Endothelial cell of umbilical vein (primary cell): ENCODE measurements around the gene FHDC1. TPM values are rescaled to one million over a fixed set of nuclear protein-coding genes. Genes with fewer than 3 reads are reported as not detected.

Source experiments
- BruUV-seq: library from RNA; stranded (reverse); fragments of 400-500 nt; replicated peaks from 2 replicates; lab custom pipeline; 2021; lab: Mats Ljungman, UMichigan
- CTCF ChIA-PET: fragments of 300-600, 350-600 bp; sonication (Branson Sonifier 250); formaldehyde crosslinking; loops from one replicate; lab custom pipeline; 2021; ENCODE audit warnings: antibody characterized with exemption, inconsistent platforms; lab: Charles Lee
- POLR2A ChIA-PET: fragments of 300-600, 350-600 bp; sonication (Branson Sonifier 250); formaldehyde crosslinking; loops from one replicate; lab custom pipeline; 2021; ENCODE audit warnings: antibody characterized with exemption, inconsistent platforms; lab: Charles Lee
- DNase-seq: peaks from one replicate; pipeline ENCODE4 v3.0.0-alpha.2; 2011; ENCODE audit warnings: low read depth, low spot score
- FAIRE-seq: peaks from 2 replicates; lab custom pipeline; 2011; peaks lifted over from hg19 to GRCh38; lab: Jason Lieb, UNC
- H2AFZ ChIP-seq: 2 replicates; pipeline ENCODE4 v1.6.0; 2012; ENCODE audit warnings: low read depth, low read length, control low read depth, inconsistent platforms
- H3K27ac ChIP-seq: 2 replicates; pipeline ENCODE4 v1.5.1; 2011; ENCODE audit warnings: low read depth, mild to moderate bottlenecking, control low read depth, low read length, moderate library complexity; ENCODE audit not compliant: insufficient read depth
- H3K27me3 ChIP-seq, 2 experiments: 2 replicates each; pipeline versions ENCODE4 v1.6.0 to v1.6.1; 2011; ENCODE audit warnings: low read length in 2 of 2, mixed read lengths in 1 of 2; ENCODE audit not compliant: control insufficient read depth in 2 of 2, insufficient read depth in 2 of 2
- H3K36me3 ChIP-seq, 2 experiments: 2 replicates in 1 of 2; 3 replicates in 1 of 2; pipeline ENCODE4 v1.5.1; 2011; ENCODE audit warnings: low read length in 2 of 2, mild to moderate bottlenecking in 1 of 2, moderate library complexity in 1 of 2; ENCODE audit not compliant: control insufficient read depth in 2 of 2, insufficient read depth in 2 of 2; ENCODE audit errors: extremely low read depth in 1 of 2
- H3K4me1 ChIP-seq: 3 replicates; pipeline ENCODE4 v1.5.1; 2011; ENCODE audit warnings: mild to moderate bottlenecking, low read length; ENCODE audit not compliant: control insufficient read depth, insufficient read depth; ENCODE audit errors: extremely low read depth
- H3K4me2 ChIP-seq: 2 replicates; pipeline ENCODE4 v1.6.1; 2011; ENCODE audit warnings: low read length, control low read depth, mixed read lengths; ENCODE audit not compliant: insufficient read depth
- H3K4me3 ChIP-seq, 3 experiments: fragments of 200-600 bp in 1 of 3; sonication (generic), shearing (Covaris generic) in 1 of 3; replicated peaks in 1 of 3; 2 replicates each; pipeline ENCODE4 v1.5.1; 2011 to 2016; ENCODE audit warnings: control low read depth in 3 of 3, low read length in 3 of 3, mild to moderate bottlenecking in 2 of 3, inconsistent platforms in 1 of 3, low read depth in 1 of 3, moderate library complexity in 1 of 3; ENCODE audit not compliant: insufficient read depth in 1 of 3
- H3K79me2 ChIP-seq: 2 replicates; pipeline ENCODE4 v1.6.0; 2012; ENCODE audit warnings: low read length, inconsistent platforms; ENCODE audit not compliant: control insufficient read depth, insufficient read depth
- H3K9ac ChIP-seq: replicated peaks from 2 replicates; pipeline ENCODE3; 2011; ENCODE audit warnings: low read length, control low read depth; ENCODE audit not compliant: insufficient read depth; ENCODE audit errors: extremely low read depth
- H3K9me1 ChIP-seq: replicated peaks from 3 replicates; pipeline ENCODE4 v1.6.0; 2011; ENCODE audit warnings: mild to moderate bottlenecking, low read length; ENCODE audit not compliant: control insufficient read depth, insufficient read depth; ENCODE audit errors: extremely low read depth
- H3K9me3 ChIP-seq: replicated peaks from 2 replicates; pipeline ENCODE4 v1.5.1; 2012; ENCODE audit warnings: low read length, inconsistent platforms; ENCODE audit not compliant: control insufficient read depth, insufficient read depth
- H4K20me1 ChIP-seq: replicated peaks from 2 replicates; pipeline ENCODE3; 2011; ENCODE audit warnings: mild to moderate bottlenecking, low read length; ENCODE audit not compliant: control insufficient read depth, insufficient read depth; ENCODE audit errors: extremely low read depth
- EZH2 ChIP-seq: IDR thresholded peaks from 2 replicates; pipeline ENCODE4 v1.6.1; 2012; ENCODE audit warnings: borderline replicate concordance, low read depth, mild to moderate bottlenecking, moderate library complexity, low read length, inconsistent platforms; ENCODE audit not compliant: severe bottlenecking
- FOS ChIP-seq: IDR thresholded peaks from 2 replicates; pipeline ENCODE4 v1.6.1; 2011; ENCODE audit warnings: mild to moderate bottlenecking, low read length, moderate library complexity, borderline replicate concordance; ENCODE audit not compliant: insufficient read depth
- GATA2 ChIP-seq: IDR thresholded peaks from 2 replicates; pipeline ENCODE4 v1.7.0; 2011; ENCODE audit warnings: low read depth, mild to moderate bottlenecking, moderate library complexity, mixed read lengths, low read length; ENCODE audit not compliant: insufficient read length, insufficient read depth
- JUN ChIP-seq: IDR thresholded peaks from 2 replicates; pipeline ENCODE4 v1.6.1; 2011; ENCODE audit warnings: borderline replicate concordance, low read depth; ENCODE audit not compliant: insufficient read length, insufficient read depth
- MAX ChIP-seq: IDR thresholded peaks from 2 replicates; pipeline ENCODE4 v1.6.1; 2011; ENCODE audit not compliant: insufficient read depth, insufficient read length
- MYC ChIP-seq: IDR thresholded peaks from one replicate; pipeline ENCODE4 v1.6.1; 2011; ENCODE audit warnings: mild to moderate bottlenecking, low read depth, low read length
- POLR2A ChIP-seq: IDR thresholded peaks from 2 replicates; pipeline ENCODE4 v1.6.1; 2012; ENCODE audit warnings: low read depth, mild to moderate bottlenecking, control low read depth, low read length
- POLR2AphosphoS5 ChIP-seq: IDR thresholded peaks from 2 replicates; pipeline ENCODE4 v1.6.1; 2012; ENCODE audit warnings: low read depth, mild to moderate bottlenecking, control low read depth, low read length, moderate library complexity; ENCODE audit not compliant: insufficient read depth
- dilution Hi-C: fragments of 300-500 bp; cut with MboI; formaldehyde crosslinking; loops from one replicate; pipeline ENCODE4 v1.15.0; 2019; ENCODE audit warnings: low sequenced_read_pairs; ENCODE audit not compliant: extremely low pct_ligation_motif_present
- intact Hi-C: fragments of 100-400 bp; cut with micrococcal nuclease; formaldehyde crosslinking; loops from one replicate; pipeline ENCODE4 v1.10.0; 2022
- polyA plus RNA-seq, 4 experiments: library from polyadenylated mRNA; depleted of rRNA in 3 of 4; stranded (reverse) in 3 of 4; unstranded in 1 of 4; fragments of >200 nt; gene quantifications; 2 replicates each; pipeline versions ENCODE4 v1.2.1 to v1.2.3, GENCODE V29; 2011 to 2012; ENCODE audit warnings: missing spikeins in 1 of 4
- total RNA-seq: library from RNA; stranded (reverse); gene quantifications from 2 replicates; pipeline ENCODE4 v1.2.3, GENCODE V29; 2021
- TF ChIP-seq, protein P1 (sequence below), 2 donors: IDR thresholded peaks; 1 replicate in 1 of 2; 2 replicates in 1 of 2; pipeline ENCODE4 v1.5.1; 2011; ENCODE audit warnings: low read length in 2 of 2, mild to moderate bottlenecking in 2 of 2, moderate library complexity in 2 of 2, control low read depth in 1 of 2, inconsistent platforms in 1 of 2, low read depth in 1 of 2; ENCODE audit not compliant: insufficient read depth in 1 of 2; ENCODE audit errors: extremely low read depth in 1 of 2

The FHDC1 gene
- total and polyA plus RNA-seq, 2 donors (not counting 3 experiments of a cell fraction or from before 2014, with no cell fraction given) = 0.03 to 0.18 TPM

GRCh38 chr4:152947311-152947710 is 11.2 kb downstream of the FHDC1 start:
- Histone ChIP-seq H3K27ac (no peak overlapping the region), H3K27me3 (peaks cover 5 to 25% of the 10 kb centered on the region in 2 experiments), H3K4me2 (no peak overlapping the region), H3K9ac (no peak overlapping the region), H3K79me2 (no peaks in the 10 kb centered on the region), H3K4me1 (no peaks in the 10 kb centered on the region), H4K20me1 (no peaks in the 10 kb centered on the region), H2AFZ (no peak overlapping the region), H3K36me3 (no peaks in the 10 kb centered on the region), H3K9me1 (no peaks in the 10 kb centered on the region), H3K4me3 (no peak overlapping the region), H3K9me3 (no peaks in the 10 kb centered on the region)
- dilution Hi-C loops (no loop called here), intact Hi-C loops (no loop called here)
- ChIA-PET CTCF (interaction anchor here (1.1 kb wide), 1 partner anchor 18 kb away, joined by 3 read pairs; no protein-coding TSS in a partner anchor), POLR2A (no interaction called here)
- no TSS peak for BruUV-seq
- FAIRE-seq (no peak), DNase-seq (no peak)
- TF ChIP-seq JUN = no peak
- TF ChIP-seq EZH2 = no peak
- no peak for TF ChIP-seq MAX
- TF ChIP-seq GATA2 = no peak
- TF ChIP-seq POLR2AphosphoS5 = no peak
- no peak for TF ChIP-seq POLR2A
- no peak for TF ChIP-seq MYC
- no peak for TF ChIP-seq FOS
- TF ChIP-seq, protein P1, sequence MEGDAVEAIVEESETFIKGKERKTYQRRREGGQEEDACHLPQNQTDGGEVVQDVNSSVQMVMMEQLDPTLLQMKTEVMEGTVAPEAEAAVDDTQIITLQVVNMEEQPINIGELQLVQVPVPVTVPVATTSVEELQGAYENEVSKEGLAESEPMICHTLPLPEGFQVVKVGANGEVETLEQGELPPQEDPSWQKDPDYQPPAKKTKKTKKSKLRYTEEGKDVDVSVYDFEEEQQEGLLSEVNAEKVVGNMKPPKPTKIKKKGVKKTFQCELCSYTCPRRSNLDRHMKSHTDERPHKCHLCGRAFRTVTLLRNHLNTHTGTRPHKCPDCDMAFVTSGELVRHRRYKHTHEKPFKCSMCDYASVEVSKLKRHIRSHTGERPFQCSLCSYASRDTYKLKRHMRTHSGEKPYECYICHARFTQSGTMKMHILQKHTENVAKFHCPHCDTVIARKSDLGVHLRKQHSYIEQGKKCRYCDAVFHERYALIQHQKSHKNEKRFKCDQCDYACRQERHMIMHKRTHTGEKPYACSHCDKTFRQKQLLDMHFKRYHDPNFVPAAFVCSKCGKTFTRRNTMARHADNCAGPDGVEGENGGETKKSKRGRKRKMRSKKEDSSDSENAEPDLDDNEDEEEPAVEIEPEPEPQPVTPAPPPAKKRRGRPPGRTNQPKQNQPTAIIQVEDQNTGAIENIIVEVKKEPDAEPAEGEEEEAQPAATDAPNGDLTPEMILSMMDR (IDR thresholded peaks at IDR 0.05; ENCODE audit: extremely low read depth in 1 of 2, insufficient read depth in 1 of 2, low read depth in 1 of 2, low read length in 2 of 2) = no peak
